ELR (cell line): ENCODE measurements around the gene BRD3OS.
"Not testable (repeated sequence)": the region's sequence is repeated elsewhere in the genome, so short reads cannot be mapped to it uniquely, and the experiment has no call there.

Source experiments
- DNase-seq: peaks from one replicate; pipeline ENCODE4 v3.0.0-alpha.2; 2015; ENCODE audit warnings: low read depth

The BRD3OS gene

DNA sequence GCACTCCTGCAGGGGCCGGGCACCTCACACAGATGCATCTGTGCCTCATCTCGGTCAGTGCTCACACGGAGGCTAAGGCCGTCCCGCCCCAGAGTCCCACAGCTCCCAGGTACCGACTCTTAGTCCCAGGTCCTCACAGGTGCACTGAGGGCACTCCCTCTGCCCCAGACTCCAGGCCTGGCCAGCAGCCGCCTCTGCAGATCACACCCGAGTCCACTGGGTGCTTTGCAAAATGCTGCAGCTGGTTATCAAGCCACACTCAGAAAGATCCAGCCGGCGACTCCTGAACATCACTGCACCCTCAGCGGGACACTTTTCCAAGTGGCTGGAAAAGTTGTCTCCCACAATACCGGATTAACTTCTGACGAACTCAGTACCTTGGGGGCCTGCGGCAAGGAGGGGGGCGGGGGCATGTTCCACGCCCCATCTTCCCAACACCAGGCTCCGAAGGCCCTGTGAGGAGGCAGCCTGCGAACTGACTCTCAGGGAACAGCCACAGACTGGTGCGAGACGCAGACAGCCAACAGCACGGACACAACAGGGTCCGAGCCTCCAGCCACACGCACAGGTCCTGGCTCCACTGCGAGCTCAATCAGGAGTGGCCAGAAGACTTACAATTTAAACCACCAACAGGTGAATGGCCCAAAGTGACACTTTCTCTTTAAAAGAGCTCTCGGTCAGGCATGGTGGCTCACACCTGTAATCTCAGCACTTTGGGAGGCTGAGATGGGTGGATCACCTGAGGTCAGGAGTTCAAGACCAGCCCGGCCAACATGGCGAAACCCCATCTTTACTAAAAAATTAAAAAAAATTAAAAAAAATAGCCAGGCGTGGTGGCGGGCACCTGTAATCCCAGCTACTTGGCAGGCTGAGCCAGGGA is 38.5 kb downstream of the BRD3OS start:
- no peak for DNase-seq

GRCh38 chr9:134064711-134065110 is 39.4 kb downstream of the BRD3OS start:
- no peak for DNase-seq

DNA sequence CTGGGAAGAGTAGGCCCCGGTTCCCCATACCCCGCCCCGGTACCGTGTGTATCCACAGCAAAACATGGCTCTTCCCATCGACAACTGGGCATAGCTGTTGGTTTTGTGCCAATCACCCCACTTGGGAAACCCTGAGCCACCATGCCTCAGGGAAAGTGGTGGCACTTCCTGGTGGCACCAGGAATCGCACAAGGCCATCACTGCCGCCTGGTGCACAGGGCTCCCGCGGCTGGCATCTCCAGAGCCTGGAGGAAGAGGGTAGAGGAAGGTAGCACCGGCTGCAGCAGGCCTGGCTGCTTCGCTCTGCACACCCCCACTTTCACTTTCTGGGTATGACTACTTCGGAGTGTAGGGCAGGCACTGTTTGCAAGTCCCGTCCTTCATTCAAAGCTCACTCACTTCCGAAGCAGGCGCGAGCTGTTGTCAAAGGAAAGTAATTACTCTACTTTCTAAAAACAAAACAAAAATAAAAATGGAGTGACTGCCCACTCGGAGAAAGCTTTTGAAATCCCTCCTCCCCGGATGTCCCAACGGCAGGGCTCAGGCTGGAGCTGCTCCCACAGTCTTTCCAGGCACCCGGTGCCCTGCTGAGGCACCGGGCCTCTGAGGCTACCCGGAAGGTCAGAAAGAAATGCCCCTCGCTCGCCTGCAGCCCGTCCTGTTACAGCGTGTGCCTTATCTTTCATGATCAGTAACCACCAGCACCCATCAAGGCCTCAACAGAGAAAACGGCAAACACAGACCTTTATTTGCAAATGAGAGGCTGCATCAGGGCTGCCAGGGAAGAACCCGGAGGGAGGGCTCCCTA is 40.5 kb downstream of the BRD3OS start:
- DNase-seq, result peak; percentile 77

- peak; percentile 42 for DNase-seq
Measured at GRCh38 chr9:134066526-134066912, 41.2 kb downstream of the BRD3OS start.

GRCh38 chr9:134066913-134067851 is 41.9 kb downstream of the BRD3OS start:
- peak; percentile 56 for DNase-seq

GRCh38 chr9:134067904-134068743 is 42.8 kb downstream of the BRD3OS start, which contains the start of gene BRD3:
TSS of gene BRD3 (minus strand) at chr9:134068026. CDS start at chr9:134053477, 14,549 bp downstream.
- peak; percentile 92 for DNase-seq

DNA sequence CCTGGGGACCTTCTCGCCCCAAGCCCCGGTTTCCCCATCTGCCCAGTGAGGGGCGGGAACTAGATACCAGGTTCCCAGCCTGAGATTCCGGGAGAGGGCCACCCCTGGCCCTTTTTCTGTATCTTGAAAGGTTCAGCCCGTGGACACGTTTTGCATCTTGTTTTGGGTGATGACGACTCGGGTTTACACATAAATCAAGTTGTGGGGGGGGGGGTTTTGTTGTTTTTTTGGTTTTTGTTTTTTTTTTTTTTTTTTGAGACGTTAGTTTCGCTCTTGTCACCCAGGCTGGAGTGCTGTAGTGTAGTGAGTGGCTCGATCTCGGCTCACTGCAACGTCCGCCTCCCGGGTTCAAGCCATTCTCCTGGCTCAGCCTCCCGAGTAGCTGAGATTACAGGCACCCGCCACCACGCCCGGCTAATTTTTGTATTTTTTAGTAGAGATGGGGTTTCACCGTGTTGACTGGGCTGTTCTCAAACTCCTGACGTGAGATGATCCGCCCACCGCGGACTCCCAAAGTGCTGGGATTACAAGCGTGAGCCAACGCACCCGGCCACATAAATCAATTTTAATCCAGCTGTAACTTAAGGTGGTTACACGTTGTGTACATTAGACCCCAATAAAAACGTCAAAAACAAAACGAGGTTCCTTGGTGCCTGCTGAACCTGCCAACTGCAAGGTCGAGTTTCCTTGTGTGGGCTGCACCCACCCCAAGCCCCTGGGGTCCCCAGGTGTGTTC is 43.6 kb downstream of the BRD3OS start:
- DNase-seq, result no peak

- DNase-seq, result no peak
Measured at GRCh38 chr9:134069480-134070399, 44.5 kb downstream of the BRD3OS start.

GRCh38 chr9:134071149-134071548 is 45.9 kb downstream of the BRD3OS start:
- no peak for DNase-seq

GRCh38 chr9:134072683-134073082 is 47.4 kb downstream of the BRD3OS start:
- not testable (repeated sequence) for DNase-seq

- DNase-seq, result no peak
Measured at GRCh38 chr9:134073500-134073899, 48.2 kb downstream of the BRD3OS start.

DNA sequence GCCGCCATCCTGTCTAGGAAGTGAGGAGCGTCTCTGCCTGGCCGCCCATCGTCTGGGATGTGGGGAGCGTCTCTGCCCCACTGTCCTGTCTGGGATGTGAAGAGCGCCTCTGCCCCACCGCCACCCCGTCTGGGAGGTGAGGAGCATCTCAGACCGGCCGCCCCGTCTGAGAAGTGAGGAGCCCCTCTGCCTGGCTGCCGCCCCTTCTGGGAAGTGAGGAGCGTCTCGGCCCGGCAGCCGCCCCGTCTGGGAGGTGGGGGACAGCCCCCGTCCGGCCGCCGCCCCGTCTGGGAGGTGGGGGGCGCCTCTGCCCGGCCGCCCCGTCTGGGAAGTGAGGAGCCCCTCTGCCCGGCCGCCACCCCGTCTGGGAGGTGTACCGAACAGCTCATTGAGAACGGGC is 50.4 kb downstream of the BRD3OS start:
- DNase-seq, result not testable (repeated sequence)

DNA sequence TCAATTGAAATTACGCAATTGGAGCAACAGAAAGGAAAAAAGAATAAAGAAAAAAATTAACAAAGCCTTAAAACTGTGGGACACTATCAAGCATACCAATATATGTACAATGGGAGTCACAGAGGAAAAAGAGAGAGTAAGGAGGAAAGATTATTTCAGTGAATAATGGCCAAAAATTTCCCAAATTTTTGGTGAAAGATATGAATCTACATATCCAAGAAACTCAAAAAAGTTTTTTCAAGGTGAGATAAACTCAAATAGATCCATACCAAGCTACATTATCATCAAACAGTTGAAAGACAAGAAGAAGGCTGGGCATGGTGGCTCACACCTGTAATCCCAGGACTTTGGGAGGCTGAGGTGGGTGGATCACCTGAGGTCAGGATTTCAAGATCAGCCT is 51.4 kb downstream of the BRD3OS start:
- DNase-seq, result no peak
